Measurements from ENCODE around the gene ZNF217. TPM values are rescaled to one million over a fixed set of nuclear protein-coding genes. Genes with fewer than 3 reads are reported as not detected.
"Not testable (repeated sequence)": the region's sequence is repeated elsewhere in the genome, so short reads cannot be mapped to it uniquely, and the experiment has no call there.

The ZNF217 gene
- total RNA-seq, 1 donor from 2014 or later: 57.9 TPM

- Histone ChIP-seq H4K20me1 (ENCODE audit: insufficient read depth, low read length) (no peaks in the 10 kb centered on the region), H3K27ac (ENCODE audit: low read depth, low read length) (no peak overlapping the region), H3K79me2 (ENCODE audit: insufficient read depth, low read length) (no peaks in the 10 kb centered on the region), H3K9me3 (ENCODE audit: insufficient read depth, low read depth, low read length) (no peaks in the 10 kb centered on the region), H3K4me2 (ENCODE audit: low read length) (no peak overlapping the region), H3K27me3 (ENCODE audit: insufficient read depth, low read length) (no peaks in the 10 kb centered on the region), H3K4me3 (ENCODE audit: insufficient read depth, low read depth, low read length) (no peak overlapping the region), H3K4me1 (ENCODE audit: insufficient read depth, low read length) (no peaks in the 10 kb centered on the region), H3K36me3 (ENCODE audit: insufficient read depth, low read length) (no peaks in the 10 kb centered on the region), H2AFZ (ENCODE audit: low read depth, low read length) (no peak overlapping the region), H3K9ac (ENCODE audit: low read length) (no peak overlapping the region)
- no peaks in the 10 kb centered on the region for H3K27me3 Mint-ChIP-seq (ENCODE audit: low read depth, unreplicated experiment)
- no peak overlapping the region for H3K27ac Mint-ChIP-seq (ENCODE audit: unreplicated experiment)
- FAIRE-seq (no peak), DNase-seq (ENCODE audit: low read depth) (no peak)
- H3K9me3 Mint-ChIP-seq (ENCODE audit: unreplicated experiment): no peaks in the 10 kb centered on the region
- no peaks in the 10 kb centered on the region for H3K4me1 Mint-ChIP-seq (ENCODE audit: low read depth, unreplicated experiment)
- H3K36me3 Mint-ChIP-seq (ENCODE audit: low read depth, unreplicated experiment): no peaks in the 10 kb centered on the region
- H3K4me3 Mint-ChIP-seq (ENCODE audit: unreplicated experiment): no peak overlapping the region
- TF ChIP-seq CTCF (IDR thresholded peaks at IDR 0.05; ENCODE audit: insufficient read depth, low read depth, low read length): no peak
- TF ChIP-seq EZH2 (IDR thresholded peaks at IDR 0.05; ENCODE audit: insufficient read depth, low read length): no peak
Measured at GRCh38 chr20:53524589-53525312, 68.9 kb downstream of the ZNF217 start.

GRCh38 chr20:53523615-53524014 is 70.0 kb downstream of the ZNF217 start:
- H3K4me1 ChIP-seq (ENCODE audit: insufficient read depth, low read length); H3K27me3 ChIP-seq (ENCODE audit: insufficient read depth, low read length); H3K27ac Mint-ChIP-seq (ENCODE audit: unreplicated experiment); H3K4me3 ChIP-seq (ENCODE audit: insufficient read depth, low read depth, low read length); DNase-seq (ENCODE audit: low read depth); H3K36me3 Mint-ChIP-seq (ENCODE audit: low read depth, unreplicated experiment); FAIRE-seq; H3K27ac ChIP-seq (ENCODE audit: low read depth, low read length); H3K4me3 Mint-ChIP-seq (ENCODE audit: unreplicated experiment); H3K36me3 ChIP-seq (ENCODE audit: insufficient read depth, low read length); H3K79me2 ChIP-seq (ENCODE audit: insufficient read depth, low read length); H3K9me3 Mint-ChIP-seq (ENCODE audit: unreplicated experiment); H3K27me3 Mint-ChIP-seq (ENCODE audit: low read depth, unreplicated experiment); H2AFZ ChIP-seq (ENCODE audit: low read depth, low read length); H3K9me3 ChIP-seq (ENCODE audit: insufficient read depth, low read depth, low read length); H3K4me2 ChIP-seq (ENCODE audit: low read length); H3K4me1 Mint-ChIP-seq (ENCODE audit: low read depth, unreplicated experiment); H4K20me1 ChIP-seq (ENCODE audit: insufficient read depth, low read length); H3K9ac ChIP-seq (ENCODE audit: low read length): not testable (repeated sequence)

- no peaks in the 10 kb centered on the region for H3K4me1 ChIP-seq (ENCODE audit: insufficient read depth, low read length)
- H3K4me3 Mint-ChIP-seq (ENCODE audit: unreplicated experiment): no peak overlapping the region
- H3K9me3 Mint-ChIP-seq (ENCODE audit: unreplicated experiment): no peaks in the 10 kb centered on the region
- no peak overlapping the region for H3K9ac ChIP-seq (ENCODE audit: low read length)
- TF ChIP-seq EZH2 (IDR thresholded peaks at IDR 0.05; ENCODE audit: insufficient read depth, low read length) (no peak), CTCF (IDR thresholded peaks at IDR 0.05; ENCODE audit: insufficient read depth, low read depth, low read length) (no peak)
- H3K36me3 ChIP-seq (ENCODE audit: insufficient read depth, low read length): no peaks in the 10 kb centered on the region
- H3K4me1 Mint-ChIP-seq (ENCODE audit: low read depth, unreplicated experiment): no peaks in the 10 kb centered on the region
- H3K27ac Mint-ChIP-seq (ENCODE audit: unreplicated experiment): no peak overlapping the region
- FAIRE-seq (no peak), DNase-seq (ENCODE audit: low read depth) (no peak)
- H2AFZ ChIP-seq (ENCODE audit: low read depth, low read length): no peak overlapping the region
- no peaks in the 10 kb centered on the region for H3K36me3 Mint-ChIP-seq (ENCODE audit: low read depth, unreplicated experiment)
- H3K79me2 ChIP-seq (ENCODE audit: insufficient read depth, low read length): no peaks in the 10 kb centered on the region
- H3K9me3 ChIP-seq (ENCODE audit: insufficient read depth, low read depth, low read length): no peaks in the 10 kb centered on the region
- H4K20me1 ChIP-seq (ENCODE audit: insufficient read depth, low read length): no peaks in the 10 kb centered on the region
- H3K4me3 ChIP-seq (ENCODE audit: insufficient read depth, low read depth, low read length): no peak overlapping the region
- no peaks in the 10 kb centered on the region for H3K27me3 Mint-ChIP-seq (ENCODE audit: low read depth, unreplicated experiment)
- H3K27ac ChIP-seq (ENCODE audit: low read depth, low read length): no peak overlapping the region
- no peak overlapping the region for H3K4me2 ChIP-seq (ENCODE audit: low read length)
- no peaks in the 10 kb centered on the region for H3K27me3 ChIP-seq (ENCODE audit: insufficient read depth, low read length)
Measured at GRCh38 chr20:53522696-53523095, 70.9 kb downstream of the ZNF217 start.

Measured in astrocyte (in vitro differentiated cells and primary cell).